ENCODE results near the gene HOXB3.

HOXB3 gene

DNA sequence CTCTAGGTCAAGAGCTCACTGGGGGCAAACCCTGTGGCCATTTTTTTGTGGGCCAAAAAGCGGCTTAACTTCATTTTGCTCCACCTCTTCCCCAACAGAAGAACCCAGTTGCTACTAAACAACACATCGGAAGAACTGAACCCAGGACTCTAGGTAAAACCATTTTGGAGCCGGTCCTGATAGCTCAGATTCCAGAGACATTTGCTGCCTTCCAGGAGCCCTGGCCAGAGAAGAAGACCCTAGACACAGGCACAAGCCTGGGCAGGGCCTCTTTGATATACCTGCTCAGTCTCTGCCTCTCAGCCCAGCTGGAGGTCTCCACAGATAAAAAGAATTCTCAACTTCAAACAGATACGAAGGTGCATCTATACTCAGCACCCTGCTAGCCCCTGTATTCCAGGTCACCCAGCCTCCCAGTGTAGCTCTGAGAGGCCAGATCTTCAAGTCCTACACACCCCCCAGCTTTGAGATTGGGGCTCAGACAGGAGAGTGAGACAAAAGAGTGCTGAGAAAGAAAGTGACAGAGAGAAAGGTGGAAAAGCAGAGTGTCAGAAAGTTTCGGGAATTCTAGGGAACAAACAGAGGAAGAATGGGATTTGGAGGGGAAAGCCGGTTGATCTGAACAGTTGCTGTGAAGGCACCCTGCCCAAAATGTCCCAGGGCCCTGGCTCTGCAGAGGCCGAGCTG, 42.7 kb upstream of the HOXB3 start:
- TF ChIP-seq, protein P1, sequence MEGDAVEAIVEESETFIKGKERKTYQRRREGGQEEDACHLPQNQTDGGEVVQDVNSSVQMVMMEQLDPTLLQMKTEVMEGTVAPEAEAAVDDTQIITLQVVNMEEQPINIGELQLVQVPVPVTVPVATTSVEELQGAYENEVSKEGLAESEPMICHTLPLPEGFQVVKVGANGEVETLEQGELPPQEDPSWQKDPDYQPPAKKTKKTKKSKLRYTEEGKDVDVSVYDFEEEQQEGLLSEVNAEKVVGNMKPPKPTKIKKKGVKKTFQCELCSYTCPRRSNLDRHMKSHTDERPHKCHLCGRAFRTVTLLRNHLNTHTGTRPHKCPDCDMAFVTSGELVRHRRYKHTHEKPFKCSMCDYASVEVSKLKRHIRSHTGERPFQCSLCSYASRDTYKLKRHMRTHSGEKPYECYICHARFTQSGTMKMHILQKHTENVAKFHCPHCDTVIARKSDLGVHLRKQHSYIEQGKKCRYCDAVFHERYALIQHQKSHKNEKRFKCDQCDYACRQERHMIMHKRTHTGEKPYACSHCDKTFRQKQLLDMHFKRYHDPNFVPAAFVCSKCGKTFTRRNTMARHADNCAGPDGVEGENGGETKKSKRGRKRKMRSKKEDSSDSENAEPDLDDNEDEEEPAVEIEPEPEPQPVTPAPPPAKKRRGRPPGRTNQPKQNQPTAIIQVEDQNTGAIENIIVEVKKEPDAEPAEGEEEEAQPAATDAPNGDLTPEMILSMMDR (conservative IDR thresholded peaks at IDR 0.05): no peak
- no peak overlapping the region for H3K27ac ChIP-seq

DNA sequence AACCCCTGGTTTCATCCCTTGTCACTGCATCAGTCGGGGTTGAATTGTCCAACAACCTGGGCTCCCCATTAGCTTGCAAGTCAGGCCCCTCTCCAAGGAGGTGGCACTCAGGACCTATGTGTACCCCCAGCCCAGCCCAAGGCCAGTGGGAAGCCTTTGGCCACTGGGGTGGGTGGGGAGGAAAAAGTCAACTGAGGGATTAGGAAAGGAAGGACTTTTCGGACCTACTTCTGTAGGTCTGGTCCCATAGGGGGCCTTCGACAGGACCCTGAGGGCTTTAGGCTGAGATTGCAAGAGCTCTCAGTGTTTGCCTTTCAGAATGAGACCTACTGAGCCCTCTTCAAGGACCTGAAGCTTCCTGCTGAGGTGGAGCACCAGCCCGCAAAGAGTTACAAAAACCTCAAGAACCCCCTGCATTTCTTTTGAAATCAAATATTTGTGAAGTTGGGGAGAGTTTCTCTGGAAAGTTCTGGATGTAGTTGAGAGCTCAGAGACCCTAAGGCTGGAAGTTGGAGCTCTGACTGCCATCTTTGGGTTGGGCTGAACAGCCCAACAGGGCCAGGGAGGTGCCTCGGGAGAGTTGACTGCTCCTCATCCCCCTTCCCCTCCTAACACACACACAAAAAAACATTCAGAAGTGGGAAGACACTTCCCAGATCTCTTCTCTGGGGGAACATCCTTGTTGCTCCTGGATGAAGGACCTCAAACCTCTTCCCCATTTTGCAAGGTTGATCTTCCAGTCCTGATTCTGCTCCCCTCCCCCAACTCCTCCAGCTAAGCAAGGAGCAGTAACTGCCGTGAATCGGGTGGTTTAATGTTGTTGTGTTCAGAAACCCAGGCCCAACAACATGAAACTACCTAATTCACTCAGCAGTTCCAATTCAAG, 41.9 kb upstream of the HOXB3 start:
- no peak overlapping the region for H3K27ac ChIP-seq
- TF ChIP-seq, protein P1 (conservative IDR thresholded peaks at IDR 0.05): no peak

DNA sequence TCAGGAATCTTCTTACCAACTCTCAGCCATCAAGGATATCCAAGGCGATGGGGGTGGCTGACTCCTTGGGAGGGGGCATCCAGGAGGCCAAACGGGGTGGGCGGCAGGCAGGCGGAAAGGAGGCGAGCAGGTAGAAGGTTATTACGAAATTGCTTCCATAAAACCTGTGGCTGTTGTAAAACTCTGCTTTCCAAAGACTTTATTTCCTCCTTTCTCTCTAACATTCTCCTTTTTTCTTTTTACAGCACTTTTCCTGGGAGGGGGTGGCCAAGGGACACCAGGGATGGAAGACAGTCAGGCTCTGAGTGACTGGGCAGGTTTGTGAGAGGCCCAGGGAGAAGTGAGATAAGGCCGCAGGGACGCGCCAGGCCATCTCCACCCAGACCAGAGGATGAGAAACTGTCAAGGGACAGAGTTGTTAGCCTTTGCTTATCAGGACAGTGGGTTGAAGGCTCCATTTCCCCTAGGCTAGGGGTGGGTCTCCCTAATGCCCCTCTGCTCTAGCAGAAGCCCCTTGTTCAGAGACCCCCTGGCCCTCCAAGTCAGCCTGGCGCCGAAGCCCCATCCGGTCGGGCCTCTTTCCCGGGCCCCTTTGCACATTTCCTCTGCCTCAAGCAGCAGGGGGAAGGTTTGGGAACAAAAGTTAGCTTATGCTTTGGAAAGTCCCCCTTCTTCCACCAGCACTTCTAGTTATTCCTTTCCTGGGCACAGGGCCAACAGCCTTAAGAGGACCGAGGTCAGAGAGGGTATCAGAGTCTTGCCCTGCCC, 41.1 kb upstream of the HOXB3 start:
- TF ChIP-seq, protein P1 (conservative IDR thresholded peaks at IDR 0.05): no peak
- H3K27ac ChIP-seq: no peak overlapping the region

DNA sequence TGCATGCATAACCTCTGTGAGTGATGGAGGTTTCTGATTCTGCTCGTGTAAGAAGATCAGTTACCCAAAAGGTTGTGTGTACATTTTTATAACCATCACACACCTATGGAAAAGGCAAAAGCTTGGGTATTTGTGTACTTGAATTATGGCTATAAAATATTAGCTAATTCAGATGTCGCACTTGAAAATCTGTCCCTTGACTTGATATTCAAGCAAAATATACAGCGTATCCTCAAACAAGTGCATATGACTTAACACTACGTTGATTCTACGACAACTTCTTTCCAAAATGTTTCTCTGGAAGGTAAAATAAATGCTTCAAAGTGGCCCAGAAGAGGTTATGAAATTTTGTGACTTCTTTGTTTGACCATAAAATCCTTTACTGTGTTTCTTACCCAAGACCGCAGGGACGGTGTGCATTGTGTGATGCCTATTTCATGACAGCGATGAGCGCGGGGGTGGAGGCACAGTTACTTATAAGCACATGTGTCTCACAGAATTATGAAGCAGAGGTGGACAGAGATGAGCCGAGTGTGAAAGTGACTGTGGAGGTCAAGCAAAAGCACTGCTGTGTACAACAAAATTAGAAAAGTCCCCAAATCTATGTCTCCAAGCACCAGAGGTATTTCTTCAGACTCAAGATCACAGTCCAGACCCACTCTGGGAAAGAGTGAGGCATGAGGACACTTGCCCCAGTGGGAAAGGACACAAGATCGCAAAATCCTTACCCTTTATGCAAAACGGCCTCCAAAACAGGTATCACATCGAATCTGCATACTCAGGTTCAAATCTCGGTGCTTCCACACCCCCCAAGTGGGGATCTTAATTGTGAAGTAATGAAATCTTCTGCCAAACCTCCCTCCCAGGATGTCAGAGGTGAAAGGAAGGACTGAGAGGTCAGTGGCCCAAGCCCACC, 40.2 kb upstream of the HOXB3 start:
- TF ChIP-seq, protein P1 (conservative IDR thresholded peaks at IDR 0.05): no peak
- no peak overlapping the region for H3K27ac ChIP-seq

DNA sequence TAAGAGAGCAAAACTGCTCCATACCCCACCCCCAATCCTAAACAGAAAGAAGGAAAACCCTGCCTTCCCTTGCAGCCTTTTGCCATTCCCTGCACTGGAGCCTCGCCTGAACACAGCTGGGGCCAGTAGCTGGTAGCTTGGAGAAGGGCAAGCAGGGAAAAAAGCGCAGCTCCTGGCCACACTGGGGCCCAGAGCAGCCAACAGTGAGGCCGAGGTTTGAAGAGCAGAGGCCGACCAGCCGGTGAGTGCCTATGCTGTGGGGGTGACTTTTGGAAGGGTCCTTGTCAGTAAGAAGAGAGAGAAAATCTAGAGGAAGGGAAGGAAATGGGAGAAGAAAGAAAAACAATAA, 39.3 kb upstream of the HOXB3 start:
- TF ChIP-seq, protein P1 (conservative IDR thresholded peaks at IDR 0.05): no peak
- no peak overlapping the region for H3K27ac ChIP-seq

DNA sequence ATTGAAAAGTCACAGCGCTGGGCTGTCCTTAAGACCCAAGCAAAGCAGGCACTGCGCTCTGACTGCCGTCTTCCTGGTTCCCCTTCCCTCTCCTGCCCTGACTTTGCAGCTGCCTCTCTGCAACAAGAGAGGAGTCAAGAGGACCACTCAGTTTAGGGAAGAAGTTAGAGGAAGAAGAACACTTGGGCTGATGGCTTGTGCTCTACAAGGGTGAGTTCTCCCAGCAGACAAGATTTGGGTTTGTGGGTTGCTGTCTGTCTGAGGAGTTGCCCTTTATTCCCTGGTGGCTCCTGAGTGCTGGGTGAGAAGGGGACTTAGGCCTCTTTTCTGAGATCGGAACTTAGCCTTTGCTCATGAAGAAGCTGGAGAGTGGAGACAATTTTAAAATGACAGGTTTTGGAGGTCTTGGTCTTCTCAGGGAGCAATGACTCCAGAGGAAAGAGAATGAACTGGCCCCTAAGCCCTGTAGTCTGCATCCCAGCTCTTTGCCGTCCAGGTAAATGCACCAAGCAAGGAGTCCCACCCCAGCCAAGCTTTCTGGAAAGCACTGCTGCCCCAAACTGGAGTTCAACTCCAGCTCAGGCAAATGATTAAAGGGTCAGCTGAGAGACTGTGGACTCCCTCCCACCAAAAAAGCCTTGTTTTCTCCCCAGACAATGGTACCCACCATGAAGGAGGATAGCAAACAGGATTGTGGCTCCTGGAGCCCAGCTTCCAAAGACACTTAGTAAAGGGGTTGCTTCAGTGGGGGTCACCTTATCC, 38.8 kb upstream of the HOXB3 start:
- no peak overlapping the region for H3K27ac ChIP-seq
- TF ChIP-seq, protein P1 (conservative IDR thresholded peaks at IDR 0.05): no peak

Measured in VCaP (cell line).